HCEC 1CT (cell line): Measurements from ENCODE around the gene LIMK1.
"Not testable (repeated sequence)": the region's sequence is repeated elsewhere in the genome, so short reads cannot be mapped to it uniquely, and the experiment has no call there.

Experiments used
- DNase-seq: peaks from one replicate; pipeline ENCODE4 v3.0.0-alpha.2; 2017

Gene LIMK1

DNA sequence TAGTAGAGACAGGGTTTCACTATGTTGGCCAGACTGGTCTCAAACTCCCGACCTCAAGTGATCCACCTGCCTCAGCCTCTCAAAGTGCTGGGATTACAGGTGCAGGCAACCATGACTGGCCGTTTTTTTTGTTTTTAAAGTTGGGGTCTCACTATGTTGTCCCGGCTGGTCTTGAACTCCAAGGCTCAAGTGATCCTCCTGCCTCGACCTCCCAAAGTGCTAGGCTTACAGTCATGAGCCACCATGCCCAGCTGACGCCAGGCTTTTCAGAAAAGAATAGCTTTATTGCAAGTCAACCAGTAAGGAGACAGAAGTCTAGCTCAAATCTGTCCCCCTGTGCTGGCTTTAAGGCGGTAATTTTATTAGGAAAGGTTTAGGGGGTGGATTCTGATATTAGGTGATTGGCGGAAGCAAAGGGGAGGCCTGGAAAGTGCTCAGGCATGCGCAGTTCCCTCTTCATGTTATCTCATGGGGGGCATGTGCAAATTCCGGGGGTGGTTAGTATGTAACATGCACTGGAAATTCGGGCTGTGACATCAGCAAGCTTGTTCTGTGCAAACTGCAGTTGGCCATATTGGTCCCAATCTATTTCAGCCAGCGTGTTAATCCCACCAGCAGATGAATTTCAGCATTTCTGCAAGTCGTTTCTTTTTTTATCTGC is 42.7 kb downstream of the LIMK1 start:
- no peak for DNase-seq

DNA sequence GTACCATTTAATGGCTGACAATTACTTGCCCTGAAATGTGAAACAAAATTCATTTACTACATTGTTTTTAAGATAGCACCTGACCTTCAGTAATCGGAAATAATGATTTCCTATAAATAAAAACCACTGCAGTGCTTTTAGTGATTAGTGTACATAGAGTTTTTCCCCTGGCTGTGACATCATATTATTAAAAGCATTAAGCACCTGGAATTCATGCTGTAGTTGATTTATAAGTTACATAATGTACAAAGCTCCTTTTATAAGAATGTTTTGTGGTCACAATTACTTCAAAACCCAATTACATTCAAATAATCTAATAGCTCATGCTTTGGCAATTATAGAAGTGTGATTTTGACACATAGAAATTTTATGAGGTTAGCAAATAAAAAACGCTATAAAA is 46.3 kb downstream of the LIMK1 start:
- no peak for DNase-seq

DNA sequence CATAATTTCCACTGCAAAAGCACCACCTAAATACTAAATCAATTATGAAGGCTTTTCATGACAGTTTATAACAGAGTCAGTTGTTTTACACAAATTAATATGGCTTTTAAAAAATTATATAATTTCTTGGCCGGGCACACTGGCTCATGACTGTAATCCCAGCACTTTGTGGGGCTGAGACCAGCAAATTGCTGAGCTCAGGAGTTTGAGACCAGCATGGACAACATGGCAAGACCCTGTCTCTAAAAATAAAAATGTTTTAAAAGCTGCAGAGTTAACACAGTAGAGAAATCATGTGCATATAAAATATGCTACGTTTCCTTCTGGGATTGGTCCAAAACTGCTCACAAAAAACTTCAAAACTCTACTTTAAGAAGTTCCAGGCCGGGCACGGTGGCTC is 46.9 kb downstream of the LIMK1 start:
- DNase-seq, result no peak

DNA sequence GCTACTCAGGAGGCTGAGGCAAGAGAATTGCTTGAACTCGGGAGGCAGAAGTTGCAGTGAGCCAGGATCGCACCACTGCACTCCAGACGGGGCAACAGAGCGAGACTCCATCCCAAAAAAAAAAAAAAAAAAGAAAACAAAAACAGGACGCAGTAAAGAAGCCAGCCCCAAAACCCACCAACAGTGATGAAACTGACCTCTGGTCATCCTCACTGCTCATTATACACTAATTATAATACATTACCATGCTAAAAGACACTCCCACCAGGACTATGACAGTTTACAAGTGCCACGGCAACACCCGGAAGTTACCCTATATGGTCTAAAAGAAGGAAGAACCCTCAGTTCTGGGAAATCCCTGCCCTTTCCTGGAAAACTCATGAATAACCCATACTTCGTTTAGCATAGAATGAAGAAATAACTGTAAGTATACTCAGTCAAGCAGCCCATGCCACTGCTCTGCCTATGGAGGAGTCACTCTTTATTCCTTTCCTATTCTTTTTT is 50.6 kb downstream of the LIMK1 start:
- no peak for DNase-seq

DNA sequence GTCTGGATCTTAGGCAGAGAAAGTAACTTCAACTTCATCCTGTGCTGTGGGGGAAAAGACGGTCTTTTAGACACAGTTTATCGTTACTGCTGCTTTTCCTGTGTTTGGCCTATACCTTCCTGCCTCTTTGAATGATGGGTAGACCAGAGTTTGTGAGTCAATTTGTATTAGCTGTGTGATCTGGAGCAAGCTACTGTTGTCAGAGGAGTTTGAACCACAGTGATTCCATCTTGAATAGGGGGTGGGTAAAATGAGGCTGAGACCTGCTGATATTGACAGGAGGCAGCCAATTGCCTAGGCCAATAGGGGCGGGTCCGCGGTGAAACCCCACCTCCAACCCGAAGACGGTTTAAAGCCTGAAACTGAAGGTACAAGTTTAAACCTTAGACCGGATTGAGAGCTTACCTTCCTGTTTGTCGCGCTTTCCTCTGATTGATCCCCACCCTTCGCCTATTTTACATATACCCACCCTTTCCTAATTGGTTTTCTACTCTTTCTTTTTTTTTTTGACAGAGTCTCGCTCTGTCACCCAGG is 54.8 kb downstream of the LIMK1 start:
- DNase-seq, result no peak

DNA sequence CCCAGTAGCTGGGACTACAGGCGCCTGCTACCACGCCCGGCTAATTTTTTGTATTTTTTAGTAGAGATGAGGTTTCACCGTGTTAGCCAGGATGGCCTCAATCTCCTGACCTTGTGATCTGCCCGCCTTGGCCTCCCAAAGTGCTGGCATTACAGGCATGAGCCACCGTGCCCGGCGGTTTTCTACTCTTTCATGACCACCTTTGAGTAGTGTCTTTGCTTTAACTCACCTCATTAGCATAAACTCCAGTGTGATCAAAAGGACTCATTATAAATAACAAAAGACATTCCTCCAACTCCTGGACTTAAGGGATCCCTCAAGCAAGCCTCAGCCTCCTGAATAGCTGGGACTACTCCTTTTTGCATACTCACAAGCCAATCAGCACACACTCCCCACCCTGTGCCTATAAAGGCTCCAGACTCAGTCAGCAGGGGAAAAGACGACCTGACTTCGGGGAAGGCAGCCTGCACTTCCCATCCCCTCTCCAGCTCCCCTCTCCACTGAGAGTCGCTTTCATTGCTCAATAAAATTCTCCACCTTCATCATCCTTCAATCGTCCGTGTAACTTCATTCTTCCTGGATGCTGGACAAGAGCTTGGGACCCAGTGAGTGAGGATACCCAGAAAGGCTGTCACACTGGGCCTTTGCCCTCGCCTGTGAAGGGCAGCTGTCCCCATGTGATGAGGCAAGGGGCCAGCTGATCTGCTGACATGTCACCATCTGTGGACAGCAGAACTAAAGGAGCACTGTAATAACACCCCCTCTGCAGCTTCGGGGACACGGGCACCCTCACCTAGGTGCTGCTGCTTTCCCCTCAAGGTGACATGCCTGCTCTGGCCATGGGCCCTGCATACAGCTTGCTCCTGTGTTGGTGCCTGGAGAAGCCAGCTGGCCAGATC is 55.6 kb downstream of the LIMK1 start:
- DNase-seq, result no peak

DNA sequence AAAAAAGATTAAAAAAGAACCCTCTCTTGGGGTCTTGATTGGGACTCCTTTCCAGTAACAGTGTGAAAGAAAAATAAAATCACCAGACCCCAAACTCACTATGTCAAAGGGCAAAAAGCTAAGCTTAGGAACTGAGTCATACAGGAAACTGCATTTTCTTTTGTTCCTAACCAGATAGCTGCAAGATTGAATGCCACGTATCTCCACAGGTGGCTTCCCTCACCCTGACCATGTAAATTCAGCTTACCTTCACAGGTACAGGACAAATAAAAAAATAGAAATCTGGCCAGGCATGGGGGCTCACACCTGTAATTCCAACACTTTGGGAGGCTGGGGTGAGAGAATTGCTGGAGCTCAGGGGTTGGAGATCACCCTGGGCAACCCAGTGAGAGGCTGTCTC is 58.1 kb downstream of the LIMK1 start:
- peak; percentile 33 for DNase-seq

DNA sequence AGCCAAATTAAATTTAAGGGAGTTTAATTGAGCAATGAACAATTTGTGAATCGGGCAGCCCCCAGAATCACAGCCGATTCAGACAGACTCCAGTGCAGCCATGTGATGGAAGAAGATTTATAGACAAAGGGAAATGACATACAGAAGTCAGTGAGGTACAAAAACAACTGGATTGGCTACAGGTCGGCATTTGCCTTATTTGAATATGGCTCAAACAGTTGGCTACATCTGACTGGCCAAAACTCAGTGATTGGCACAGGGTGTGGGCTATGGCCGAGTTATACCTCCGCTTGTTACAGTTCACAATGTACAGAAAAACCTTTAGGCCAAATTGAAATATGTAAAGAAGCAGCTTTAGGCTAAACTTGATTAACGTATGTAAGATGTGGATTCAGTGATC is 59.8 kb downstream of the LIMK1 start:
- no peak for DNase-seq

DNA sequence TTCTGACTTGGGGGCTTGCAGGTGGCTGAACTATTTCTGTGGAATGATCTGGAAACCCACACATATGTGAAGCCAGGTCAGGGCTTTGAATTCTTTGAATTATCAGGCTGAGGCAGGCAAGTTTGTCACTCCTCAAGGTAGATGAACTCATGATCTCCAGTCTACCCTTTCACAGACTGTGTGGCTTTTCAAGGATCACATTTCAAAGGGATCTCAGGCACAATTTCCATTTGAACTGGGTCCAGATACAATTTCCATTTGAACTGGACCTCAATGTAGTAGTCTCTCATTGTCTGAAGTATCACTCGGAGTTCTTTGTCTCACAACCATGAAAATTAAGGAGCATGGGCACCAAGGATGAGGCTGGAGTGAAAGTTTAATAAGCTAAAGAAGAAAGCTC is 64.9 kb downstream of the LIMK1 start:
- DNase-seq, result no peak

DNA sequence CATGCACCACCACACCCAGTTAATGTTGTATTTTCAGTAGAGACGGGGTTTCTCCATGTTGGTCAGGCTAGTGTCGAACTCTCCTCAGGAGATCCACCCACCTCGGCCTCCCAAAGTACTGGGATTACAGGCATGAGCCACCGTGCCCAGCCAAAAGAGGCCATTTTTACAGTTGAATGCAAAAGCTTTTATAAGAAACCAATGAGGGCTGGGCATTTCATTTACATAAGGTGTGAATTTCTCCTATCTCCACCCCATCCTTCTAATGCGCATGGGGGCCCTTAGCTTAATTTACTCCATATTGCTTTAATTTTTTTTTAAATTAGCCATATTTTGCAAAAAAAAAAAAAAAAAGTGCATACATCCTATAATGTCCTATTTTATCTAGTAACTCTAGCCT is 65.5 kb downstream of the LIMK1 start:
- no peak for DNase-seq

DNA sequence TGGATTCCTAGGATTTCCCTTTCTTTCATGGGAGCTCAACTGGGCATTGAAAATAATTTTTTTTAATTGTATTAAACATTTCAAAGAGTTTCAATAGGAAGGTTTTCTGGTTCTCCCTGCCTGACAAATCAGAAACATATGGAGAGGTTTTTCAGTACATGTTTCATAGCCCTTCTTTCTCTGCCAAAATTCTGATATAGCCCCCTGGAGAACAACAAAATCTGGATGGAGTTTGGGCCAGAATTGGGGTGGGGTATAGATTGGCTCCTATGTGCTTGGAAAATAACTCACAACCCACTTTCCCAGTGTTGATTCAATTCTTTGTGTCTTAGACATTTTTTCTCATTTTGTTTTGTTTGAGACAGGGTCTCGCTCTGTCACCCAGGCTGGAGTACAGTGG is 66.0 kb downstream of the LIMK1 start:
- DNase-seq, result no peak

DNA sequence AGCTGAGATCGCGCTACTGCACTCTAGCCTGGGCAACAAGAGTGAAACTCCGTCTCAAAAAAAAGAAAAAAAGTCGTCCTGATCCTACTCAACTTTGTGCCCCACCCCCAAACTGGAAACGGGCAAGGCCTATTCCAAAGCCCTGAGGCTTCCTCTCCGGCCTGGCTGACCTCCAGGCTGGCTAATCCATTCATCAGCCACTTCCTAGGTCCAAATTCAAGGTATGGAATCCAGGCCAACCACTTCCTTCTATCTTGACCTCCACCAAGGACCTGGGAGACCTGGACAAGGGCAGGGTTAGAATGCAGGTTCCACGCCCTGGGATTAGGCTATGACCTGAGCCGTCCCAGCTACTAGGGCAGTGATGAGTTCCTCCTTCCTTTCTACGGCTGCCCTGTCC is 70.1 kb downstream of the LIMK1 start:
- no peak for DNase-seq

DNA sequence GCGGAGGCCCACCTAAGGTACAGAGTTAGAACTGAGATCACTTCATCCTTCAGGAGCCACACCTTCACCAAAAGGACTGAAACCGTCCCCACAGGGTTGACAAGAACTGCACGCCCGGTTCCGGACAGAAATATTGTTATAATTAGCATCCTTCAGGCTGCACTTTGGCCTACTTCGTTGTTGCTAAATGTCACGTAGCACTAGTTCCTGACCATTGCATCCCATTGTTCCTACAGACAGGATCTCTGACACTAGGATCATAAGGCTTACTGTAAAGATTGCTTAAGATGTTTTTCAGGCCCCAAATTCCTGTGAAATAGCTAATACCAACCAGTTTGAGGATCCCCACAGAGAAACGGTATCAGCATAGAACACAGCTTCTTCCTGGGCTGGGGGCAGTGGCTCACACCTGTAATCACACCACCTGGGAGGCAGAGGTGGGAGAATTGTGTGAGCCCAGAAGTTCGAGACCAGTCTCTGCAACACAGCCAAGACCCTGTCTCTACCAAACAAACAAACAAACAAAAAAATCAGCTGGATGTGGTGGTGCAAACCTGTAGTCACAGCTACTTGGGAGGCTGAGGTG is 72.3 kb downstream of the LIMK1 start:
- no peak for DNase-seq

DNA sequence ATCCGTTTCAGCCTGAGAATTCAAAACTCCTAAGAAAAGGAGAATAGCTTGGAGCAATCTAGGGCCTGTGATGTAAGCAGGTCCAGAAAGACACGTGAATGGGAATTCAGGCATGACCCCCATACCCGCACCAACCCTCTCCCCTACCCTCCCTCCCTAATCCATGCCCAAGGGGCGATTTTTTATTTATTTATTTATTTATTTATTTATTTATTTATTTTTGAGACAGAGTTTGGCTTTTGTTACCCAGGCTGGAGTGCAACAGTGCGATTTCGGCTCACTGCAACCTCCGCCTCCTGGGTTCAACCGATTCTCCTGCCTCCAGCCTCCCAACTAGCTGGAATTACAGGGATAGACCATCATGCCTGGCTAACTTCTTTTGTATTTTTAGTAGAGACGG is 74.0 kb downstream of the LIMK1 start:
- no peak for DNase-seq

DNA sequence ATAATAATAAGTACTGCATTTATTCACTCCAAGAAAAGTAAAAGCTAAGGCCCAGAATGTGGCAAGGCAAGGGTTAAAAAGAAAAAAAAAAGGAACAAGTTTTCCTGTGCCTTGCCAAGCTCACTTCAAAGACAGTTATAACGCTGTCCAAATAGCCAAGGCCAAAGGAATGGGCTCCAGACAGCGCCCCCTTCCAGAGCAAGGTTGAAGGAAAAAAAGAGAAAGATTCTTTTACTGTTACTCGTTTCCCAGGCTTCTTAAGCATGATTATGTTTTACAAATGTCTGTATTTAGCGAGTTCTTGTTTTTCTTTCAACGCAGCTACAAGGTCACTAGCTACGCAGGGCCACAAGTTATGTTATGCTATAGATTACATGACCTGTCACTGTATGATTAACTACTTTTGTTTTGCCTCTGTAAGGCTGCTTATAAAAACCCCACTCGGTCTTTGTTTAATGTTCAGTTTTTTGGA is 81.4 kb downstream of the LIMK1 start:
- peak; percentile 27 for DNase-seq

DNA sequence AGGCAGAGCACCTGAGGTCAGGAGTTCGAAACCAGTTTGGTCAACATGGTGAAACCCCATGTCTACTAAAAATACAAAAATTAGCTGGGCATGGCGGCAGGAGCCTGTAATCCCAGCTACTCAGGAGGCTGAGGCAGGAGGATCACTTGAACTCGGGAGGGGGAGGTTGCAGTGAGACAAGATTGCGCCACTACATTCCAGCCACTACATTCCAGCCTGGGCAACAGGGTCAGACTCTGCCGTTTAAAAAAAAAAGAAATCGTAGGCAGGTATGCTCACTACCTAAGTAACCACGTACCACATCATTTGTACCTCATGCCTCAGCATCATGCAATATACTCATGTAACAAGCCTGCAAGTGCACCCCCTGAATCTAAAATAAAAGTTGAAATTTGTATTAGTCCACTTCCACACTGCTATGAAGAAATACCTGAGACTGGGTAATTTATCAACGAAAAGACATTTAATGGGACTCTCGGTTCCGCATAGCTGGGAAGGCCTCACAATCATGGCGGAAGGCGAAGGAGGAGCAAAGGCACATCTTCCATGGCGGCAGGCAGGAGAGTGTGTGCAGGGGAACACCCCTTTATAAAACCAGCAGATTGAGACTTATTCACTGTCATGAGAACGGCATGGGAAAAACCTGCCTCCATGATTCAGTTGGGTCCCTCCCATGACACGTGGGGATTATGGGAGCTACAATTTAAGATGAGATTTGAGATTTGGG is 82.4 kb downstream of the LIMK1 start:
- no peak for DNase-seq

DNA sequence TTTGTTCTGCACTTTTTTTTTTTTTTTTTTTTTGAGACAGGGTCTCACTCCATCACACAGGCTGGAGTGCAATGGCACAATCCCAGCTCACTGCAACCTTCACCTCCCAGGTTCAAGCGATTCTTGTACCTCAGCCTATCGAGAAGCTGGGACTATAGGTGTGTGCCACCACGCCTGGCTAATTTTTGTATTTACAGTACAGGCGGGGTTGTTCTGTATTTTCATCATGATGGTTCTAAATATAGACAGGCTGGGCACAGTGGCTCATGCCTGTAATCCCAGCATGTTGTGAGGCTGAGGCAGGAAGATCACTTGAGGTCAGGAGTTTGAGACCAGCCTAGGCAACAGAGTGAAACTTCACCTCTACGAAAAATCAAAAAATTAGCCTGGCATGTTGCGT is 83.7 kb downstream of the LIMK1 start:
- not testable (repeated sequence) for DNase-seq
